Skeletal muscle cell (primary cell): ENCODE data around the gene RASSF5.
A peak's percentile ranks its signal among the peaks of the same experiment; 100 is the strongest.

Experiments used
- DNase-seq: peaks from one replicate; pipeline ENCODE4 v3.0.0-alpha.2; 2010; ENCODE audit warnings: low read depth
- H3K4me3 ChIP-seq: 2 replicates; pipeline ENCODE4 v1.5.1; 2011; ENCODE audit warnings: low read depth, mild to moderate bottlenecking, control low read depth, low read length, moderate library complexity

RASSF5 gene

GRCh38 chr1:206507284-206508129, at the start of gene RASSF5:
RASSF5 (plus strand) TSS chr1:206507531; CDS start chr1:206507603, 72 bp downstream.
- no peak for DNase-seq
- peak within 1 kb of the TSS; percentile 47 for H3K4me3 ChIP-seq

GRCh38 chr1:206459703-206460102, 47.6 kb upstream of the RASSF5 start:
- H3K4me3 ChIP-seq, result no peak overlapping the region
- DNase-seq, result no peak

GRCh38 chr1:206460836-206461426, 46.4 kb upstream of the RASSF5 start:
- no peak for DNase-seq
- H3K4me3 ChIP-seq, result no peak overlapping the region

GRCh38 chr1:206461602-206462455, 45.5 kb upstream of the RASSF5 start:
- no peak overlapping the region for H3K4me3 ChIP-seq
- no peak for DNase-seq

- no peak overlapping the region for H3K4me3 ChIP-seq
- no peak for DNase-seq
Observed at GRCh38 chr1:206463137-206463536, 44.2 kb upstream of the RASSF5 start.

GRCh38 chr1:206463911-206464310, 43.4 kb upstream of the RASSF5 start:
- DNase-seq, result no peak
- H3K4me3 ChIP-seq, result no peak overlapping the region

- H3K4me3 ChIP-seq, result no peak overlapping the region
- peak; percentile 89 for DNase-seq
Observed at GRCh38 chr1:206464456-206464964, 42.8 kb upstream of the RASSF5 start.

GRCh38 chr1:206465951-206466350, 41.4 kb upstream of the RASSF5 start:
- no peak overlapping the region for H3K4me3 ChIP-seq
- DNase-seq, result no peak

- DNase-seq, result no peak
- no peak overlapping the region for H3K4me3 ChIP-seq
Observed at GRCh38 chr1:206466840-206467649, 40.3 kb upstream of the RASSF5 start.

- DNase-seq, result no peak
- H3K4me3 ChIP-seq, result no peak overlapping the region
Observed at GRCh38 chr1:206467915-206468314, 39.4 kb upstream of the RASSF5 start.

GRCh38 chr1:206468571-206468970, 38.8 kb upstream of the RASSF5 start:
- DNase-seq, result no peak
- no peak overlapping the region for H3K4me3 ChIP-seq

- no peak overlapping the region for H3K4me3 ChIP-seq
Observed at GRCh38 chr1:206469411-206469932, 37.9 kb upstream of the RASSF5 start.

GRCh38 chr1:206469933-206470691, 37.2 kb upstream of the RASSF5 start, which contains the start of gene IKBKE:
IKBKE (plus strand) TSS chr1:206470476; CDS start chr1:206473228, 2,752 bp downstream.
- no peak for DNase-seq
- H3K4me3 ChIP-seq, result peak within 1 kb of the TSS; percentile 82

More at GRCh38 chr1:206469411-206469932, 37.9 kb upstream of the RASSF5 start:
- DNase-seq, result no peak

- peak; percentile 61 for DNase-seq
Observed at GRCh38 chr1:206470692-206471414, 36.5 kb upstream of the RASSF5 start.

GRCh38 chr1:206471415-206471801, 35.9 kb upstream of the RASSF5 start:
- DNase-seq, result no peak
- peak overlapping the region; percentile 82 for H3K4me3 ChIP-seq

More at GRCh38 chr1:206470692-206471414, 36.5 kb upstream of the RASSF5 start:
- H3K4me3 ChIP-seq, result peak overlapping the region; percentile 82

- H3K4me3 ChIP-seq, result no peak overlapping the region
- DNase-seq, result no peak
Observed at GRCh38 chr1:206472024-206472423, 35.3 kb upstream of the RASSF5 start.

GRCh38 chr1:206472454-206472853, 34.9 kb upstream of the RASSF5 start:
- DNase-seq, result peak; percentile 69

More at GRCh38 chr1:206472454-206472853, 34.9 kb upstream of the RASSF5 start:
- no peak overlapping the region for H3K4me3 ChIP-seq
